SK-N-SH (cell line): ENCODE data around the gene PFN2.

Source experiments
- EZH2phosphoT487 ChIP-seq: fragments of 200-600 bp; sonication (generic); IDR thresholded peaks from 2 replicates; pipeline ENCODE4 v1.6.1; 2017; ENCODE audit warnings: low read depth, mixed run types, mild to moderate bottlenecking, antibody characterized with exemption, moderate library complexity, borderline replicate concordance
- MEF2A ChIP-seq: IDR thresholded peaks from 2 replicates; pipeline ENCODE4 v1.4.0; 2012; ENCODE audit warnings: low read depth, borderline replicate concordance
- RCOR1 ChIP-seq: fragments of 150-350 bp; IDR thresholded peaks from 2 replicates; pipeline ENCODE4 v1.6.1; 2017; ENCODE audit warnings: antibody characterized with exemption, low read length
- RXRA ChIP-seq: IDR thresholded peaks from 2 replicates; pipeline ENCODE4 v1.4.0; 2012; ENCODE audit warnings: low read depth, mild to moderate bottlenecking, borderline replicate concordance
- TAF1 ChIP-seq: IDR thresholded peaks from 2 replicates; pipeline ENCODE4 v1.6.1; 2012; ENCODE audit warnings: low read depth, mild to moderate bottlenecking, low read length, moderate library complexity, borderline replicate concordance
- TCF12 ChIP-seq: IDR thresholded peaks from 2 replicates; pipeline ENCODE4 v1.4.0; 2012
- YY1 ChIP-seq: IDR thresholded peaks from 2 replicates; pipeline ENCODE4 v1.4.0; 2012; ENCODE audit warnings: low read depth, mild to moderate bottlenecking
- TF ChIP-seq, protein P1 (sequence below): fragments of 200-600 bp; sonication (generic); IDR thresholded peaks from 2 replicates; pipeline ENCODE4 v1.6.1; 2017; ENCODE audit warnings: antibody characterized with exemption, mild to moderate bottlenecking, moderate library complexity
- TF ChIP-seq, protein P2 (sequence below): IDR thresholded peaks from 2 replicates; pipeline ENCODE4 v1.6.1; 2012; ENCODE audit warnings: mild to moderate bottlenecking, low read depth, low read length, moderate library complexity

DNA sequence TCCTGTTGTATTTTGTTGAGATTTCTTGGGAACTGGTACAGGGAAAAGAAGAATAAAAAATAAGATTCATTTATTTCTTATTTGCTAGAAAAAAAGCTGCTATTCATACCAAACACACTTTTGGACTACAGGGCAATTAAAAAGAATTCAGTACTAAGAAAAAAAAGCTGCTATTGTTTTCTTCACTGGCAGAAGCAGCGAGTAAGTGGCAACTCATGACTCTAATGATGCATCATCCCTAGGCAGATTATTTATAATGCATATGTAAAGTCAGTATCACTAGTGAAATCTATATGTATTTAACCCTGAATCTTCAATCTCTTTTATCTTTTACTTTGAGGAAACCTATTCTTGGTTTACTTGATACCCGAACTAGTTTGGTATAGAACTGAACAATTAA is 15.2 kb downstream of the PFN2 start:
- TF ChIP-seq TCF12 (no peak), RCOR1 (no peak), EZH2phosphoT487 (no peak), MEF2A (no peak), TAF1 (no peak), RXRA (no peak), YY1 (no peak)
- TF ChIP-seq, protein P1, sequence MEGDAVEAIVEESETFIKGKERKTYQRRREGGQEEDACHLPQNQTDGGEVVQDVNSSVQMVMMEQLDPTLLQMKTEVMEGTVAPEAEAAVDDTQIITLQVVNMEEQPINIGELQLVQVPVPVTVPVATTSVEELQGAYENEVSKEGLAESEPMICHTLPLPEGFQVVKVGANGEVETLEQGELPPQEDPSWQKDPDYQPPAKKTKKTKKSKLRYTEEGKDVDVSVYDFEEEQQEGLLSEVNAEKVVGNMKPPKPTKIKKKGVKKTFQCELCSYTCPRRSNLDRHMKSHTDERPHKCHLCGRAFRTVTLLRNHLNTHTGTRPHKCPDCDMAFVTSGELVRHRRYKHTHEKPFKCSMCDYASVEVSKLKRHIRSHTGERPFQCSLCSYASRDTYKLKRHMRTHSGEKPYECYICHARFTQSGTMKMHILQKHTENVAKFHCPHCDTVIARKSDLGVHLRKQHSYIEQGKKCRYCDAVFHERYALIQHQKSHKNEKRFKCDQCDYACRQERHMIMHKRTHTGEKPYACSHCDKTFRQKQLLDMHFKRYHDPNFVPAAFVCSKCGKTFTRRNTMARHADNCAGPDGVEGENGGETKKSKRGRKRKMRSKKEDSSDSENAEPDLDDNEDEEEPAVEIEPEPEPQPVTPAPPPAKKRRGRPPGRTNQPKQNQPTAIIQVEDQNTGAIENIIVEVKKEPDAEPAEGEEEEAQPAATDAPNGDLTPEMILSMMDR, result no peak
- TF ChIP-seq, protein P2, sequence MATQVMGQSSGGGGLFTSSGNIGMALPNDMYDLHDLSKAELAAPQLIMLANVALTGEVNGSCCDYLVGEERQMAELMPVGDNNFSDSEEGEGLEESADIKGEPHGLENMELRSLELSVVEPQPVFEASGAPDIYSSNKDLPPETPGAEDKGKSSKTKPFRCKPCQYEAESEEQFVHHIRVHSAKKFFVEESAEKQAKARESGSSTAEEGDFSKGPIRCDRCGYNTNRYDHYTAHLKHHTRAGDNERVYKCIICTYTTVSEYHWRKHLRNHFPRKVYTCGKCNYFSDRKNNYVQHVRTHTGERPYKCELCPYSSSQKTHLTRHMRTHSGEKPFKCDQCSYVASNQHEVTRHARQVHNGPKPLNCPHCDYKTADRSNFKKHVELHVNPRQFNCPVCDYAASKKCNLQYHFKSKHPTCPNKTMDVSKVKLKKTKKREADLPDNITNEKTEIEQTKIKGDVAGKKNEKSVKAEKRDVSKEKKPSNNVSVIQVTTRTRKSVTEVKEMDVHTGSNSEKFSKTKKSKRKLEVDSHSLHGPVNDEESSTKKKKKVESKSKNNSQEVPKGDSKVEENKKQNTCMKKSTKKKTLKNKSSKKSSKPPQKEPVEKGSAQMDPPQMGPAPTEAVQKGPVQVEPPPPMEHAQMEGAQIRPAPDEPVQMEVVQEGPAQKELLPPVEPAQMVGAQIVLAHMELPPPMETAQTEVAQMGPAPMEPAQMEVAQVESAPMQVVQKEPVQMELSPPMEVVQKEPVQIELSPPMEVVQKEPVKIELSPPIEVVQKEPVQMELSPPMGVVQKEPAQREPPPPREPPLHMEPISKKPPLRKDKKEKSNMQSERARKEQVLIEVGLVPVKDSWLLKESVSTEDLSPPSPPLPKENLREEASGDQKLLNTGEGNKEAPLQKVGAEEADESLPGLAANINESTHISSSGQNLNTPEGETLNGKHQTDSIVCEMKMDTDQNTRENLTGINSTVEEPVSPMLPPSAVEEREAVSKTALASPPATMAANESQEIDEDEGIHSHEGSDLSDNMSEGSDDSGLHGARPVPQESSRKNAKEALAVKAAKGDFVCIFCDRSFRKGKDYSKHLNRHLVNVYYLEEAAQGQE, result no peak
